ENCODE measurements around the gene SPOCK2. TPM values are rescaled to one million over a fixed set of nuclear protein-coding genes. Genes with fewer than 3 reads are reported as not detected.

The SPOCK2 gene
- total and polyA plus RNA-seq, 2 of the 13 experiments (the other 11 are each of a cell fraction or from before 2014, with no cell fraction given): 8.6 to 30.6 TPM

GRCh38 chr10:72088889-72089575, 681 bp upstream of the SPOCK2 start (continued):
- TF ChIP-seq HOXA3 (CRISPR knock-in tag; IDR thresholded peaks at IDR 0.05) (peak; percentile 30; the same call in 1 of the 2 replicates), ZNF292 (CRISPR knock-in tag; IDR thresholded peaks at IDR 0.05; ENCODE audit: borderline replicate concordance, low read depth) (0 out of 2 replicates have a peak, but pooled peaks have one; percentile 24), ZNF362 (CRISPR knock-in tag; IDR thresholded peaks at IDR 0.05; ENCODE audit: borderline replicate concordance) (no peak), SALL1 (CRISPR knock-in tag; IDR thresholded peaks at IDR 0.05) (0 out of 2 replicates have a peak, but pooled peaks have one; percentile 26), ZNF20 (CRISPR knock-in tag; IDR thresholded peaks at IDR 0.05) (no peak), ZSCAN30 (CRISPR knock-in tag; IDR thresholded peaks at IDR 0.05) (no peak), MTF2 (CRISPR knock-in tag; IDR thresholded peaks at IDR 0.05; ENCODE audit: borderline replicate concordance) (0 out of 2 replicates have a peak, but pooled peaks have one; percentile 12), ELF3 (CRISPR knock-in tag; IDR thresholded peaks at IDR 0.05) (no peak), CEBPZ (IDR thresholded peaks at IDR 0.05; ENCODE audit: low read length) (no peak), POLR2A (IDR thresholded peaks at IDR 0.05; ENCODE audit: insufficient read depth in 1 of 2, low read depth in 2 of 2, low read length in 2 of 2) (no peak), HNRNPUL1 (IDR thresholded peaks at IDR 0.05; ENCODE audit: low read depth, low read length) (no peak), TAF1 (CRISPR knock-in tag; IDR thresholded peaks at IDR 0.05) (peak; percentile 28; the same call in 1 of the 2 replicates), ZNF136 (CRISPR knock-in tag; IDR thresholded peaks at IDR 0.05; ENCODE audit: low read depth) (no peak), ZBTB7A (CRISPR knock-in tag; IDR thresholded peaks at IDR 0.05) (0 out of 2 replicates have a peak, but pooled peaks have one; percentile 29), MXI1 (IDR thresholded peaks at IDR 0.05; ENCODE audit: borderline replicate concordance, low read depth, low read length) (no peak)
- TF ChIP-seq, protein P1, sequence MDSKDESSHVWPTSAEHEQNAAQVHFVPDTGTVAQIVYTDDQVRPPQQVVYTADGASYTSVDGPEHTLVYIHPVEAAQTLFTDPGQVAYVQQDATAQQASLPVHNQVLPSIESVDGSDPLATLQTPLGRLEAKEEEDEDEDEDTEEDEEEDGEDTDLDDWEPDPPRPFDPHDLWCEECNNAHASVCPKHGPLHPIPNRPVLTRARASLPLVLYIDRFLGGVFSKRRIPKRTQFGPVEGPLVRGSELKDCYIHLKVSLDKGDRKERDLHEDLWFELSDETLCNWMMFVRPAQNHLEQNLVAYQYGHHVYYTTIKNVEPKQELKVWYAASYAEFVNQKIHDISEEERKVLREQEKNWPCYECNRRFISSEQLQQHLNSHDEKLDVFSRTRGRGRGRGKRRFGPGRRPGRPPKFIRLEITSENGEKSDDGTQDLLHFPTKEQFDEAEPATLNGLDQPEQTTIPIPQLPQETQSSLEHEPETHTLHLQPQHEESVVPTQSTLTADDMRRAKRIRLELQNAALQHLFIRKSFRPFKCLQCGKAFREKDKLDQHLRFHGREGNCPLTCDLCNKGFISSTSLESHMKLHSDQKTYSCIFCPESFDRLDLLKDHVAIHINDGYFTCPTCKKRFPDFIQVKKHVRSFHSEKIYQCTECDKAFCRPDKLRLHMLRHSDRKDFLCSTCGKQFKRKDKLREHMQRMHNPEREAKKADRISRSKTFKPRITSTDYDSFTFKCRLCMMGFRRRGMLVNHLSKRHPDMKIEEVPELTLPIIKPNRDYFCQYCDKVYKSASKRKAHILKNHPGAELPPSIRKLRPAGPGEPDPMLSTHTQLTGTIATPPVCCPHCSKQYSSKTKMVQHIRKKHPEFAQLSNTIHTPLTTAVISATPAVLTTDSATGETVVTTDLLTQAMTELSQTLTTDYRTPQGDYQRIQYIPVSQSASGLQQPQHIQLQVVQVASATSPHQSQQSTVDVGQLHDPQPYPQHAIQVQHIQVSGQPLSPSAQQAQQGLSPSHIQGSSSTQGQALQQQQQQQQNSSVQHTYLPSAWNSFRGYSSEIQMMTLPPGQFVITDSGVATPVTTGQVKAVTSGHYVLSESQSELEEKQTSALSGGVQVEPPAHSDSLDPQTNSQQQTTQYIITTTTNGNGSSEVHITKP (CRISPR knock-in tag; IDR thresholded peaks at IDR 0.05; ENCODE audit: low read depth): 0 out of 2 replicates have a peak, but pooled peaks have one; percentile 18
- TF ChIP-seq, protein P2, sequence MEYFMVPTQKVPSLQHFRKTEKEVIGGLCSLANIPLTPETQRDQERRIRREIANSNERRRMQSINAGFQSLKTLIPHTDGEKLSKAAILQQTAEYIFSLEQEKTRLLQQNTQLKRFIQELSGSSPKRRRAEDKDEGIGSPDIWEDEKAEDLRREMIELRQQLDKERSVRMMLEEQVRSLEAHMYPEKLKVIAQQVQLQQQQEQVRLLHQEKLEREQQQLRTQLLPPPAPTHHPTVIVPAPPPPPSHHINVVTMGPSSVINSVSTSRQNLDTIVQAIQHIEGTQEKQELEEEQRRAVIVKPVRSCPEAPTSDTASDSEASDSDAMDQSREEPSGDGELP (IDR thresholded peaks at IDR 0.05; ENCODE audit: borderline replicate concordance, low read depth): peak; percentile 42; the same call in 1 of the 2 replicates

Data from HepG2 (cell line).